Inflammatory macrophage (primary cell): ENCODE measurements around the gene GRAMD4.

Source experiments
- DNase-seq, 2 donors: peaks; one replicate each; pipeline ENCODE4 v3.0.0-alpha.2; 2020 to 2022

Gene GRAMD4

DNA sequence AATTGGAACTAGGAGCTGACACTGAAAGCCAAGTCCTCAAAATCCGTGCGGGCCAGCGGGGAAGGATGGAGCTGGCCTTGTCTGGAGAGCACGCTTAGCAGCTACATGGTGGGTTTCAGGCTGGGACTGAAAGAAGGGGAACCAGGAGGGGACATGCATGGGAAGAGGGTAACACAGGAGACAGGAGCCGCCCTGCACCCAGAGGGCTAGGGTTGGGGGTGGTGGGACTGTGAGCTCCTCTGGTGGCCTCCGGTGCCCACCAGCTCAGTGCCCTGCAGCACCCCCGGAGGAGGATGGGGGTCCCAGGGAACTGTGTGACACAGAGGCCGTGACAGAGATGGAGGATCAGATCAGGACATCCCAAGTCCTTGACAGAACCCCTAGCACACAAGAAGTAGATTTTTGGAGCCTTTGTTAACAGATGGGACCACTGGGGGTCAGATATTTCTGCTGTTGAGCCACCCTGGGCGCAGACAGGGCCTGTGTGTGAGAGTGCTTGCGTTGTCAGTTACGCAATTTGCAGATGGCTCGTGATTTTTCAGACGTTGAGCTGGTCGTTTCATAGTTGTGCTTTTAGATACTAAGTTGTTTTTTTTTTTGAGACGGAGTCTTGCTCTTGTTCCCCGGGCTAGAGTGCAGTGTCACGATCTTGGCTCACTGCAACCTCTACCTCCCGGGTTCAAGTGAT lies 21.3 kb upstream of the GRAMD4 start:
- peak; percentile 86 to 89 for DNase-seq

DNA sequence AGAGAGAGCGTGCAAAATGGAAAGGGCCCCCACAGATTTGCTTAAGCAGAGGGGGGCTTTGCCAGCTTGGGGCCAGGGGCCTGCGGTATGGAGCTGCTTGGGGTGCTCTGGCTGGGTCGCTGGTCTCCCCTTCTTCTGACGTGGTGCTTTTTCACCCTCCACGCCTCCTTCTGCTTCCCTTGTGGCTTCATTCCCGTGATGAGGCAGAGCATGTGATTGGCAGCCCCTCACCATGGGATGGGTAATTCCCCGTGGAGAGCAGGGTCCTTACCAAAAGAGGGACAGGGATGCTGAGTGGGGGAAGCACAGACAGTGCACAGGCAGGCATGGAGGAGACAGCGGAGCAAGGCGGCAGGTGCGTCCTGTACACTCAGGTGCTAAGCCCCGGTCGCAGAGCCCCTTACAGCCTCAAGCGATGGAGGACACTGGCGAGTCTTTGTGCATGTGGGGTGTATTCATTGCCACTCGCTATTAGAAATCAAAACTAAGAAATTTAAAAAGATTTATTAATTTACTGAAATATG lies 19.9 kb upstream of the GRAMD4 start:
- DNase-seq, result no peak

DNA sequence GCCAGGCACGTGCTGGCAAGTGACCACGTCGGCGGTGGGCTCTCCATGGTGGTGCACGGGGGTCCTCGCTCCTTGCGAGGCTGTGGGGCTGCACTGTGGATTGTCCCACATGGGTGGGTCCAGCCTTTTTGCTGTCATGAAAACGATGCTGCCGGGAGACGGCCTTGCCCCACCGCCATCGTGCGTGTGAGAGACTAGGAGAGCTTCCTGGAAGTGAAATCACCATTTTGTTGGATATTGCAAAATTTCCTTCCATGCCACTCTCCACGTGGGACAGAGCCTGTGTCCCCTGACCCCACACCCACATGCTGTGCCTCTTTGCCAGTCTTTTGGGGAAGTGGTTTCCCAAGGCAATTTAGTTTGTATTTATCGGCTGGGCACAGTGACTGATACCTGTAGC lies 18.2 kb upstream of the GRAMD4 start:
- DNase-seq, result peak; percentile 96 to 97

DNA sequence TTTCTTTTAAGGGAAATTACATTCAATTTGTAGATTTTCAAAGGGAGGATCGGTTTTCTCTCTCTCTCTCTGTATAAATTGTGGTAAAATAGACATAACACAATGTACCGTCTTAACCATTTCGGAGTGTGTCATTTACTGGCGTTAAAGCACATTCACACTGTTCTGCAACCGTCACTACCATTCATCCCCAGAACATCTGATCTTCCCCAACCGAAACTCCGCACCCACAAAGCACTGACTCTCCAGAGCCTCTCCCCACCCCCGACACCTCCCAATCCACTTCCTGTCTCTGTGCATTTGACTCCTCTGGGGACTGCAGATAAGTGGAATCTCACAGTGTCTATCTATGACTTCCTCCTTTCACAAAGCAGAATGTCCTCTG lies 15.9 kb upstream of the GRAMD4 start:
- peak; percentile 90 to 93 for DNase-seq

DNA sequence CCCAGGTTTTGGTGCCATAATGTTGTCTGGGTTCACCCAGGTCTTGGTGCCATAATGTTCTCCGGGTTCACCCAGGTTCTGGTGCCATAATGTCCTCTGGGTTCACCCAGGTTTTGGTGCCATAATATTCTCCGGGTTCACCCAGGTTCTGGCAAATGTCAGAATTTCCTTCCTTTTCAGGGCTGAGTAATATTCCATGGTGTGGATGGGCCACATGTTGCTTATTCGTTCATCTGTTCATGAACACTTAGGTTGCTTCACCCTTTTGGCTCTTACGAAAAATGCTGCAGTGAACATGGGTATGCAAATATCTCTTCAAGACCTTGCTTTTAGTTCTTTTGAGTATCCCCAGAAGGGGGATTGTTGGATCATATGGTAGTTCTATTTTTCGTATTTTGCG lies 15.1 kb upstream of the GRAMD4 start:
- no peak for DNase-seq

DNA sequence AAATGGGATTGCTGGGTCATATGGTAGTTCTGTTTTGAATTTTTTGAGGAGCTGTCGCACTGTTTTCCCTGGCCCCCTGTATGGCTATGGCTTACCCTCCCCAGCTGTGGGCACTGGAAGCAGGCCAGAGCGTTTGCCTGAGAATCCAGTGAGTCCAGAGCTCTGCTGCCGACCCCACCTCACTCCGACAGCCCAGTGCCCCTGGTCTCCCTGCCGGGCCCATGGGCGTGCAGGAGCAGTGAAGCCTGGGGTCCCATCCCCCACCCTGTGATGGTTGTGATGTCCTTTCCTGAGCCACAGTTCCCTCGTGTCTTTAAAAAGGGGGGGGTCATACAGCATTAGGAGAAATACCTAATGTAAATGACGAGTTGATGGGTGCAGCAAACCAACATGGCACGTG lies 13.3 kb upstream of the GRAMD4 start:
- no peak for DNase-seq

DNA sequence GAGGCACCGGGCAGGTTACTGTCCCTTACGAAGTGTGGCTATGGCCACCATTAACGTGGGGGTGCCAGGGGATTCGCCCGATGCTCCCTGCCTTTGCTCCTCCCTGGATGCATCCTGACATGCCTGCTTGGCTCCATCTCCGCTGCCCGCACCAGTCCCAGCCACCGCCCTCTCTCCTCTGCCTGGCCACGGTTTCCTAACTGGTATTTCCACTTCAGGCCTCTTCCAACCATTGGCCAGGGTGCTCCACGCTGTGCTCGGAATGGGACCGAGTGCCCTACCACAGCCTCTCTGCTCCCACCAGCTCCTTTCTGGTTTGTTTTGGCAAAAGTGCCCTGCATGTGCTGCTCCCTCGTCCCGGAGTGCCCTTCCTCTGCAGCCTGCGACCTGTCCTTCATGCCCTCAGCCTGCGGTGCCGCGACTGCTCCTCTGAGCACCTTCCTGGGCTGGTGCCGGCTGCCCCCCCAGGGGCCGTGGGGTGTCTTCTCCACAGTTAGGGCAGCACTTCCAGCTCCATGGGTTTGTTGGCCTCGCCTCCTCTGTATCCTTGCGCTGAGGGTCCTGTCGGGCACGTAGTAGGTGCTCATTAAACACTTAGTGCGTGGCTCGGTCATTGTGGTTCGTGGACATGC lies 12.6 kb upstream of the GRAMD4 start:
- no peak for DNase-seq

DNA sequence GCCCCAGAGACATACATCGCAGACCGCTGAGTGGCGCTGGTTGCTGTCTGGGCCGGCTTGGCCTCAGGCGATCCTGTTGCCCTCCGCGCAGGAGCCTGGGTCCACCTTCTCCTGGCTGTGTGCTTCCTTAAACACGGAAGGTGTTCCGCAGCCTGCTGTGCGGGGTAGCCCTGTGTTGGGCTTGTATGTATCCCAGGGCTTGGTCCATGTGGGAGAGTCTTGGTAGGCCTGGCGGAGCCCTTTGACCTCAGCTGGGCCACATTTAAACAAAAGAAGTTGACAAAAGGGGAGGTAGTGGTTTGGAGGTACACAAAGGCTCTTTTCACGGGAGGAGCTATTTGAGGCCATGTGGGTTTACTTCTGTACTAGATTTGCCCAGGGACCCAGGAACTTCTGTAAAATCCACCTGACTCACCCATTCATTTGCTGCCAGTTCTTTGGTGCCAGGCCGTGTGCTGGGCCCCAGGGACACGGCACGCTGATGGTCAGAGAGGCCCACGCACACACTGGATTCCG lies 11.0 kb upstream of the GRAMD4 start:
- no peak for DNase-seq

DNA sequence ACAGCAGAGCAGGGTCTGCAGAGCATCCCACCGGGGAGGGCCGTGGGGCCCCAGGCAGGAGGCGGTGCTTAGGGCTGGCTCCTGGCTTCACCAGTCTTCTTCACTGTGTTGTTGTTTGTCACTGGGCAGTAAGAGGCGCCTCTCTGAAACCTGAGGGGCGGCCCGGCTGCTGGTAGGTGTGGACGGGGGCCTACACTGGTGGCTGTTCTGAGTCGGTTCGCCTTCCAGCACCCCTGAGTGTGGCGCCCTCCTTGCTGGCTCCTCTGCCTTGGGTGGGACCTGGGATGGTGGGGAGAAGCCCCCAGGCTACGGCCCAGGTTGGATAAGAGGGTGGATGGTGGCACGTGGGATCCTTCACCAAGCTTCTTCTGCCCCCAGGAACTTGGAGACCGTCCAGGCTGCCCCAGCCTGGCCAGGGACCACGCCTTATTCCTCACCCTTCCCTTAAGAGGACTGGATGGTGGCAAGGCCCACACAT lies 10.4 kb upstream of the GRAMD4 start:
- DNase-seq, result no peak

DNA sequence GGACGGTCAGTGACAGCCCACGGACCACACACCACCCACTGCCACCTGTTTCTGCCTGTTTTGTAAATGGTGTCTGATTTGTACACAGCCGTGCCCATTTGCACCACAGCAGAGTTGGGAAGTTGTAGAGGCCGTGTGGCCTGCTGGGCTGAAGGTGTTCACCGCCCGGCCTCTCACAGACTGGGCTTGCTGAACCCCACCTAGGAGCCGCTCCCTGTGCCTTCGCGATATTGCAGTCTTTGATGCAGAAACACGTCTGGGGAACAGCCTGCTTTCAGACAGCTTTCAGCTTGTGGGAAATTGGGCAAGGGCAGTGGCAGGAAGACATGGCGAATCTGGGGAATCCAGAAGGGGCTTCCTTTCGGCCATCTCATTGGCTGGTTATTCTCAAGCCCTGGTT lies 9.8 kb upstream of the GRAMD4 start:
- no peak for DNase-seq

DNA sequence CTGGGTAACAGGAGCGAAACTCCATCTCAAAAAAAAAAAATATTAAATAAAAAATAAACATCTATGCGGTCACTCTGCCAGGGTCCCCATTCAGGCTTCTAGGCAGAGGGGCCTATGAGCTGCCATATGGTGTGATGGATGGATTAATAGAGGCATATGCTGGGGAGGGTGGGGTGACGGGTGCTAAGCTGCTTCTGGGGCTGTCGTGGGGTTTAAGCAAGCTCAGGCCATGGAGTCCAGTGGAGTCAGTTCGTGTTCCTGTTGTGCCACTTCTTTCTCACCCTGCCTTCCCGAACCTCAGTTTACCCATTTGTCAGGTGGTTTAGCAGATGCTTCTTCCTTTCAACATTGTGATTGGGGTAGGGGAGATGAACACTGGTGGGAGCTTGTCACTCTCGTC lies 9.0 kb upstream of the GRAMD4 start:
- no peak for DNase-seq

DNA sequence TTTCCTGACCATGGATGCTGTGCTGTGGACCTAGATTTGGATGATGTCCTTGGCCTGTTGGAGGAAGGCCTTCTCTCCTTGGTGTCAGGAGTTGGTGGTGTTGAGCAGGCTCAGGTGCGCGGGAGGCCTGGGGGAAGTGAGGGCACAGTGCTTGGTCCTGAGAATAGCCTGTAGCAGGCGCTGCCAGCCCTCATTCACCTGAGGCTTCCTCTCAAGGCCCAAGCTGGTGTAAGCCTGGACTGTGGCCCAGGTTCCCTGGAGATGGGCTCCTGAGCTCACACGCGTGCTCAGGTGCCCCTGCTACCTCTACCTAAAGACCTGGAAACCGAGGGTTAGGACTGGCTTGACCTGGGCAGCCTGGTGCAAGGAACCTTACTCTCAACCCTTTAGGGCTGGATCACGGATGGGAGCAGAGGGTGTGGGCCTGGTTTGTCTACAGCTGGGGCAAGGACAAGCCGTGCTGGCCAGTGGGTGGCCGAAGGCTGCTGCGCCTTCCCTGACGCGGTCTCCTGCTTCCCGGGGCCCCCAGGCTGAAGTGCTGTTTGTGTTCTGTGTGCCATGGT lies 7.8 kb upstream of the GRAMD4 start:
- no peak for DNase-seq

DNA sequence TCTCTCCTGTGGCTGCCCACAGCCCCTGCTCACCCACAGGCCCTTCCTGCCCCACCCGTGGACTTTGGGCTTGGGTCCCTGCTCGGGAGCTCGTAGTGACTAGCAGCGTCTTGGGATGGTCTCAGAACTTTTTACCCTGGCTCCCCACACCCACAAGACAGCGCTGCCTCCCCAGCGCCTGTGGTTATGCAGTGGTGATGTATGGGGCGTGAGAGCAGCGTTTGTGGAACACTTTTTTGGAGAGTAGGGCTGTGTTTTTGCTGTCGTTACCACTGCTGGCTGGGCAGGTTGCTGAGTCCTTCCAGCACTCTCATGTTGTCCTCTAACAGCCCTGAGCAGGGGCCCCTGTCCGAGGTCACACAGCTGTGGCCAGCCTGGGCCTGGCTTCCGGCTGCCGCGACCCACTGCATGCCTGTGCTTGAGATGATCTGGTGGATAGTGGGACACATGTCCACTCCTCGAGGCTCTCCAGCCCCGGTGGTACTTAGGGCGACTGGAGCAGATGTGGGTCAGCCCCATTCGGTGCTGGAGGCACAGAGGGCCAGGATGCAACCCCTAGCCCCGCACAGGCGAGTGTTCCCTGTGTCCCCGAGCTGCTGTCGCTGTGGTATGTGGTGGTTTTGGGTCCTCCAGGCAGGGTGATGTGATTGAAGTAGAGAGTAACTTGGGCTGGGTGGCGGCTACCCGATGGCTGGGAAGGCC lies 7.1 kb upstream of the GRAMD4 start:
- peak in 1 of 2 donors; percentile 43 for DNase-seq

DNA sequence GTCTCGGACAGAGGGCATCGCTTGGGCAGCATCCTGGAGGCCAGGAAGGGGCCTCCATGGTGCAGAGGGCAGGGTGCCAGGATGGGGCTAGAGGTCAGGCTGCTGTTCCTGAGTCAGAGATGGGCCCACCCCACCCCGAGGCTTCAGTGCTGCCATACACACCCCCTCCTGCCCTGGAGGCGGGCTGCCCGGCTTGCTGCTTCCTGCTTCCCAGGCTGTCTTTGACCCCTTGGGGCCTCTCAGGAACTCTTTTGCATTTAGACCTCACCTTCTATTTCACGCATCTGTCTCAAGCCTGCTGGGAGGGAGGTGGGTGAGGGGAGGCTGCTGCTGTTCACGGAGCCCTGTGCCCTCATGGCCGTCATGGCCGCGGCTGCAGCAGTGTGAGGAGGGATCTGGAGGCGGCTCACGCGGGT lies 6.6 kb upstream of the GRAMD4 start:
- DNase-seq, result peak; percentile 26 to 54

DNA sequence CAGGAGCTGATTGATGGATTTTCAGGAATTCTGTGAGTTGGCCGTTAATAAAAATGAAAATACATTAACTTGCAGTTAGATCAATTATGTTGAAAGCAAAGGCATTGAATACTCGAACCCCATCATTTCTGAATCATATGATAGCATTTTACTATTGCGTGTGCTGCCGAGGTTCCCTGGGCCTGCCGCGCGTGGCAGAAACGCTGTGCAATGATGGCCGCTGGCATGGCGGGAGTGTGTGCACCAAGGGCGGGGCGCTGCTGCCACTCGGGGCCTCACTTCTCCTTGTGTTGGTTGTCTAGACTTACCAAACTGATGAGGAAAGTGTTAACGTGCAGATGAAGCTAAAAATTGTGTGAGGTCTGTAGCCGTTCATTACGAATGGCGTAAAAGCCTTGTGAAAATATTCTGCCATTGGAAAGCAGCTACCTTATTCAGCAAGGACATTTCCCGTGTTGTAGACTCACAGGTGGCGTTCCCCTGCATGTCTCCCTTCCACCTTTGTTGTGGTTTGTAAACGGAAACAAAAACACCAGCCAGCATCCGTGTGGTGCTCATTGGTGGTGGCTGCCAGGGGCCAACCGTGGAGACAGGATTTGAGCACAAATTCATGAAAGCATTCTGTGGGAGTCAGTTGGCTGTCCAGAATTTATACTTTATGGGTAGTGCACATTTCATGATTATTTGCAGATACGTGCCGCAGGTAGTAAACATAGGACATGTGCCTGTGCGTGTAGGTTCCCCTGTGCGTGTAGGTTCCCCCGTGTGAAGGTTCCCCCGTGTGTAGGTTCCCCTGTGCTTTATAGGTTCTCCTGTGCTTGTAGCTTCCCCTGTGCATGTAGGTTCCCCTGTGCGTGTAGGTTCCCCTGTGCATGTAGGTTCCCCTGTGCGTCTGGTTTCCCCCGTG lies 5.9 kb upstream of the GRAMD4 start:
- peak; percentile 38 to 51 for DNase-seq

DNA sequence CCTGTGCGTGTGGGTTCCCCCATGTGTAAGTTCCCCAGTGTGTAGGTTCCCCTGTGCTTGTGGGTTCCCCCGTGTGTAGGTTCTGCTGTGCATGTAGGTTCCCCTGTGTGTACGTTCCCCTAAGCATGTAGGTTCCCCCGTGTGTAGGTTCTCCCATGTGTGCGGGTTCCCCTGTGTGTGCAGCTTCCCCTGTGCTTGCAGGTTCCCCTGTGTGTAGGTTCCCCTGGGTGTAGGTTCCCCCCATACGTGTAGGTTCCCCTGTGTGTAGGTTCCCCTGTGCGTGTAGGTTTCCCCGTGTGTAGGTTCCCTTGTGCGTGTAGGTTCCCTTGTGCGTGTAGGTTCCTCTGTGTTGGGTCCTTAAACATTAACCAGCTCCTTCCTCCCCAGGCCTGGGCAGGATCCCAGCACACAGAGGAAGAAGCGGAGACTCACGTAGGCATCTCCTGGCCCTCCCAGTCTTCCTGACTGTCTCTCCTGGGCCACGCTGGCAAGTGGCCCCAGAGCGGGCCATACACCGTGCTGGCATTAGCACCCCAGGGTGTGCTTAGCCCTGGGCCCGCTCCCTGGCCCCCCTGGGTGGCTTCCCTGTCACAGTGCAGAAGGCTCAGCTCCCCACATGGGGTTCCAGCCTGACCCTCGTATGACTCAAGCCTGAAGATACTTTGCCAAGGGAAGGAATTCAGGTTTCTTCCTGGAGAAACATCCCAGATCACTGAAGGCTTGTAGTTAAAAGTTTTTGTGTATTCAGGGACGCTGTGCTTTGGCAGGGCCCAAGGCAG lies 2.8 kb upstream of the GRAMD4 start:
- DNase-seq, result peak; percentile 40 to 73

DNA sequence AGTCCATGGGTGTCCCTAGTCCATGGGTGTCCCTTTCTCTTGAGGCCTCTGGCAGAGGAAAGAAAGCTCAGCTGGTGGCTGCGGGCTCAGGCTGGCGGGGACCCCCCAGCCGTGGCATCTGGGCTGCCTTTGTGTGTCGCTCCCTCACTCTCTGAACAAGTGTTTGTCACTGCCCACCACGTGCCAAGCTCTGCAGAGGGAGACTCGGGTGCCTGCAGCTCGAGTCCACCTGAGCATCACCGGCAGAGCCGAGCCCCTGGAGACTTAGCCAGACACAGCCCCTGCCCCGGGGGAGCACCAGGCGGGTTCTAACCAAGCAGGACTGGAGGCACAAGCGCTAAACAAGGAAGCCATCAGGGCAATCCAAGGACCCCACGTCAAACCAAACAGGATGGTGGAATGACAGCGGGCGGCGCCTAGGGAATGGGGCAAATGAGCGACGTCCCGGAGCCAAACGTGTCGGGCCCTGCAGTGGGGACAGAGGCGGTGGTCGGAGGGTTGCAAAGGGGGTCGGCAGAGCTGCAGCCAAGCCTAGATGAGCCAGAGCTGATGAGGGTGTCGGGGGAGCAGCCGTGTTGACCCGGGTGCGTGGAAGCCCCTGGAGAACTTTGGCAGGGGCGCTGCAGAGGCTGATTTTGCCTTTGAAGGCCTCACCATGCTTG lies 2.1 kb upstream of the GRAMD4 start:
- no peak for DNase-seq

DNA sequence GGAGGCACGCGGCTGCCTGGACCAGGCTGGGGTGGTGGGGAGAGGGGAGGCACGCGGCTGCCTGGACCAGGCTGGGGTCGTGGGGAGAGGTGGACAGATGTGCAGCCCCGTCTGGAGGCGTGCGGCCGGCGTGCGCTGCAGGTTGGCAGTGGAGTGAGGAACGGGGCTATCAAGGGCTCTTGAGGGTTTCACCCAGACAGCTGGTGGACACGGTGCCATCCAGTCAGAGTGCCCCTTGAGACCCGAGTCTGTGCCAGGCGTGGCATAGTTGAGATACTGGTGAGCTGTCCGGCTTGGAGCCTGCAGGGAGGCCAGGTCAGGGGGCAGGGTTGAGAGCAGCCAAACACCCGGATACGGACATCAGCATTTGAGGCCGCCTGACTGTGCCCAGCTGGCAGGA lies 1.5 kb upstream of the GRAMD4 start:
- DNase-seq, result no peak

DNA sequence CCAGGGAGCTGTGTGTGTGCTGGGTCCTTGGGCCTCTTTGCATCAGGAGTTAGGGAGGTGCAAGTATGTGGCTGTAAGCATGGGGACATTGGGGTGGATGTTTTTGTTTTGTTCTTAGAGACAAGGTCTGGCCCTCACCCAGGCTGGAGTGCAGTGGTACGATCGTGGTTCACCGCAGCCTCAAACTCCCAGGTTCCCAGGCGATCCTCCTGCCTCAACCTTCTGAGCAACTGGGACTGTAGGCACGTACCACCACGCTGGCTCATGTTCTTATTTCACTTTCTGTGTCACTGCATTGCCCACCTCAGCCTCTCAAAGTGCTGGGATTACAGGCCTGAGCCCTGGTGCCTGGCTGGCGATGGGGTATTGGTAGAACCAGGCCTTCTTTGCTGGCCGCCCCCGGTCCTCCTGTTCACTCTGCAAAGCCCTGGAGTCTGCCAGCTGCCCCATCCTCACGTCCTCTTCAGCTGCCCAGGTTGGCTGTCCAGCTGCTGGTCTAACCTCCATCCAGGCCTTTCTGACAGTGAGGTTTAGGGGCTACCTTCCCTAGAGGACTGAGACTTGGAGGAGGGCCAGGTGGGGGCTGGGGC lies 851 bp upstream of the GRAMD4 start:
- DNase-seq, result no peak

DNA sequence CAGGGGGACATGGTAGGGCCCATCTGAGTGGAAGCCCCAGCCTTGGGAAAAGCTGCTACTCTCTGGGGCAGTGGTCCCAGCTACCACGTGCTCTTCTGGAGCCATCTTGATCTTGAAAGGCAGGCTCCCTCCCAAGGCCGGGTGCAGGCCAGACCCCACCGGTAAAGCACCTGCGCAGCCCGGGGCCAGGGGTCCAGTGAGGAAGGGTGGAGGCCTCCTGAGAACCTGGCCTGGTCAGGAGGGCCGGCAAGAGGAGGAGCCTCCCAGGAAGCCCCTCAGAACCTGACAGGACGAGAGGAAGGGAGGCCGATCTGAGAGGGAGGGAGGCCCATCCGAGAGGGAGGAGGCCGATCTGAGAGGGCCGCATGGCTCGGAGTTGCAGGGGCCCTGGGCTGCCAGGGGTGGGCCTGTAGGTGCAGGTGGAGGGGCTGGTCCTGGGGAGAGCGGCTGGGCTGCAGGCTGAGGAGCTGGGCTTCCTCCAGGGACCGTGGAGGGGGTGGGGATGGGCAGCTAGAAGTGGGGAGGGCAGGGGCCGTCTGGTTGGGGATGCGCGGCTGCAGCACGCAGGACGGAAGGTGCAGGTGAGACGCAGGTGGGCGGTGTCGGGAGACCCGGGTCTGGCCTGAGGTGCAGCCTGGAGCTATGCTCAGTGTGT lies 529 bp downstream of the GRAMD4 start:
- DNase-seq, result no peak
